Purkinje cell (primary cell): Measurements from ENCODE around the gene PDXDC1. TPM values are rescaled to one million over a fixed set of nuclear protein-coding genes. Genes with fewer than 3 reads are reported as not detected.

Experiments used
- polyA plus RNA-seq: library from polyadenylated mRNA; unstranded; fragments of >200 nt; fragmentation: Nextera tagmentation; gene quantifications from 2 replicates; pipeline ENCODE4 v1.2.1, GENCODE V29; 2014

The PDXDC1 gene, protein sequence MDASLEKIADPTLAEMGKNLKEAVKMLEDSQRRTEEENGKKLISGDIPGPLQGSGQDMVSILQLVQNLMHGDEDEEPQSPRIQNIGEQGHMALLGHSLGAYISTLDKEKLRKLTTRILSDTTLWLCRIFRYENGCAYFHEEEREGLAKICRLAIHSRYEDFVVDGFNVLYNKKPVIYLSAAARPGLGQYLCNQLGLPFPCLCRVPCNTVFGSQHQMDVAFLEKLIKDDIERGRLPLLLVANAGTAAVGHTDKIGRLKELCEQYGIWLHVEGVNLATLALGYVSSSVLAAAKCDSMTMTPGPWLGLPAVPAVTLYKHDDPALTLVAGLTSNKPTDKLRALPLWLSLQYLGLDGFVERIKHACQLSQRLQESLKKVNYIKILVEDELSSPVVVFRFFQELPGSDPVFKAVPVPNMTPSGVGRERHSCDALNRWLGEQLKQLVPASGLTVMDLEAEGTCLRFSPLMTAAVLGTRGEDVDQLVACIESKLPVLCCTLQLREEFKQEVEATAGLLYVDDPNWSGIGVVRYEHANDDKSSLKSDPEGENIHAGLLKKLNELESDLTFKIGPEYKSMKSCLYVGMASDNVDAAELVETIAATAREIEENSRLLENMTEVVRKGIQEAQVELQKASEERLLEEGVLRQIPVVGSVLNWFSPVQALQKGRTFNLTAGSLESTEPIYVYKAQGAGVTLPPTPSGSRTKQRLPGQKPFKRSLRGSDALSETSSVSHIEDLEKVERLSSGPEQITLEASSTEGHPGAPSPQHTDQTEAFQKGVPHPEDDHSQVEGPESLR
- polyA plus RNA-seq = 18.1 and 33.1 TPM in 2 replicates

DNA sequence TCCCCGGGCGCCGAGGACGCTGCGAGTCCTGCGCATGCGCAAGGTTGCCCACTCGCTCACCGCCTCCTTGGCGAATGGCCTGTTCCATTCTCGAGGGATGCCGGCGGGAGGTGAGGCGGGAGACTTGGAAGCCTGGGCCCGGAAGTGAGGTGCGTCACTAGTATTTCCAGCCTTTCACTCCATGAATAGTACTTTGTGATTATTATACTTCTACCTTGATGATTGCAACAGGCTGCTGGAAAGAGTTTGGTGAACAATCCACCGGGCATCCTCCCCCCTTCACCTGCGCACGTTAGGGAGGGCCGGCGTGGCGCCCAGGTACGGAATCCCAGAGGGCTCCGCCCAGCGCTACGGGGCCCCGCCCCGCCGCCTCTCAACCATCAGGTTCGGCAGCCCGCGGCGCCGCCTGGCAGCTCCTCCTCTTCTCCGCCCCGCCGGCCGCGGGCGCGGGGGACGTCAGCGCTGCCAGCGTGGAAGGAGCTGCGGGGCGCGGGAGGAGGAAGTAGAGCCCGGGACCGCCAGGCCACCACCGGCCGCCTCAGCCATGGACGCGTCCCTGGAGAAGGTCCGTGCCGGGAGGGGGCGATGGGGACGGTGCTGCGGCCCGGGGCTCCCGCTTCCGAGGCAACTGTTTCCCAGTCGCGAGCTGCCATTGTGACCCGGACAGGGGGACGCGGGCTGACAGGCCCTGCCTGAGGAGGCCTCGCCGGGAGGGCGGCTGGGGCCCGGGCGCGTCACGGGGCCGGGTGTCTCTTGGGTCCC, at the start of gene PDXDC1:
Gene PDXDC1, plus strand, starts transcription at position 371 of the 762 bp plus-strand sequence. Its CDS starts 174 bp downstream, at position 545.

GRCh38 chr16:14937143-14937542, 37.7 kb upstream of the PDXDC1 start, which contains the start of gene NPIPA1:
Gene NPIPA1, plus strand, starts transcription at chr16:14937443. Its CDS starts 0 bp downstream, at chr16:14937443.

GRCh38 chr16:15093955-15094827, 119.4 kb downstream of the PDXDC1 start, which contains the start of gene RRN3:
Gene RRN3, minus strand, starts transcription at chr16:15094272. Its CDS starts 39 bp downstream, at chr16:15094233.

Other genes starting within 250 kb of the PDXDC1 start
- gene NPIPA2, start 232.5 kb upstream of the PDXDC1 start, polyA plus RNA-seq = 1.1 and 3.8 TPM in 2 replicates
- 394 and 413 TPM in 2 replicates for gene NOMO1, start 141.3 kb upstream of the PDXDC1 start, polyA plus RNA-seq
- 21.2 and 37.8 TPM in 2 replicates for gene NPIPA1, start 37.6 kb upstream of the PDXDC1 start, polyA plus RNA-seq
- gene NTAN1, start 81.0 kb downstream of the PDXDC1 start, polyA plus RNA-seq = 8.7 and 13.5 TPM in 2 replicates
- gene RRN3, start 119.2 kb downstream of the PDXDC1 start, polyA plus RNA-seq = 19.1 and 29.0 TPM in 2 replicates